ENCODE data around the gene PPRC1. TPM values are rescaled to one million over a fixed set of nuclear protein-coding genes. Genes with fewer than 3 reads are reported as not detected.

The PPRC1 gene
- total RNA-seq, result 10 to 100 TPM; 19.3 to 42.1 TPM
- polyA plus RNA-seq, result 10 to 100 TPM; 25.0 to 28.0 TPM
- long read RNA-seq, donor 1, partial matches to known transcripts, result 0 of 3 reads
- long read RNA-seq, donor 1, other reads (novel, unspliced or antisense), result 0 of 3 reads
- long read RNA-seq, donor 2, partial matches to known transcripts, result 0 of 1 reads
- long read RNA-seq, donor 2, other reads (novel, unspliced or antisense), result 0 of 1 reads
- long read RNA-seq, donor 3, partial matches to known transcripts, result 0 of 1 reads
- long read RNA-seq, donor 3, other reads (novel, unspliced or antisense), result 0 of 1 reads
- long read RNA-seq, donor 4, result 0 reads
- long read RNA-seq, donor 5, full-length matches to known transcripts, result 1 of 9 reads
- long read RNA-seq, donor 5, partial matches to known transcripts, result 8 of 9 reads
- long read RNA-seq, donor 5, other reads (novel, unspliced or antisense), result 0 of 9 reads

DNA sequence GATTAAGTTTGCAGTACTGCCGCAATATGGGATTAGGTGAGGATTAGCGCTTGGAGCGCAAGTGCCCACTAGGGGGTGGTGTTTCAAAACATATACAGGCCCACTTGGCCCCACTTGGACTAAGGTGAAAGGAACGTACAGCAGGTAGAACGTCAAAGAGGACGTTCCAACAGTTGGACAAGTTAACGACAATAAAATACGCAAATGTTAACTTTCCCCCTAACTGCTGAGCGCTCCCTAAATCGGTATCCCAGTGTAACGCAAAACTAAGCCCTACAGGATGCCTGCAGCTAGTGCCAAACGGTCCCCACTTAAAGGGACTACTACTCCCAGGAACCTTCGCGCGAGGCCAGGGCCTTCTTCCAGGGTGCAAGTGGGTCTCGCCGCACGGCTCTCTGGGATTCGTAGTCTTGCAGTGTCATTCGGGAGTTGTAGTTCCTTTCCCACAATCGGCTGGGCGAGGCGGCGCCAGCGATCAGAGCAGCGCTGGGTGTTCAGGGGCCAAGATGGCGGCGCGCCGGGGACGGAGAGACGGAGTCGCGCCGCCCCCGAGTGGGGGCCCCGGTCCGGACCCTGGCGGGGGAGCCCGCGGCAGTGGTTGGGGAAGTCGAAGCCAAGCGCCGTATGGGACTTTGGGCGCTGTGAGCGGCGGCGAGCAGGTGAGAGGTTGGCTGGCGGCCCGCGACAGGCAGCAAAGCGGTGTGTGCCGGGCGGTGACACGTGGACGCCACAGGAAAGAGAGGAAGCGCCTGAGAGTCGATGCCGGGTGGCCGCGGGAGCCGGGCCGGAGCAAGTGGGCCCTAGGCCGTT is at the start of gene PPRC1:
TSS of gene PPRC1 (plus strand) at position 478 of the 810 bp plus-strand sequence. CDS start at position 507, 29 bp downstream.
- Histone ChIP-seq H3K4me3 (peak within 1 kb of the TSS; percentile 95), H3K36me3 (ENCODE audit: control insufficient read depth in 4 of 4, insufficient read depth in 4 of 4, low read length in 4 of 4) (peaks cover 0 to 4% (median under 1%) of the 10 kb centered on the region in 4 donors), H3K27ac (ENCODE audit: low read depth in 1 of 2, low read length in 1 of 2) (peak within 1 kb of the TSS; percentile 93 to 95), H3K9ac (ENCODE audit: insufficient read depth in 1 of 2, low read length in 2 of 2) (peak within 1 kb of the TSS in 1 of 2 donors; percentile 80), H3K27me3 (ENCODE audit: control insufficient read depth in 3 of 3, insufficient read depth in 3 of 3, low read length in 2 of 3) (no peaks in the 10 kb centered on the region), H3K4me1 (ENCODE audit: control insufficient read depth in 5 of 5, insufficient read depth in 5 of 5, low read length in 5 of 5) (peaks cover 8 to 25% (median 13%) of the 10 kb centered on the region in 5 donors), H3K9me3 (ENCODE audit: control insufficient read depth in 4 of 4, insufficient read depth in 3 of 4, low read length in 3 of 4) (no peaks in the 10 kb centered on the region)
- WGBS, 2 donors, result 0 to 1% methylated on average over 64 of the region's 64 CpGs
- TF ChIP-seq CTCF (IDR thresholded peaks at IDR 0.05; ENCODE audit: control extremely low read depth, extremely low read depth), result peak; percentile 87
- peak; percentile 99 to 100 (median 100) for DNase-seq
- ATAC-seq (ENCODE audit: insufficient read depth, low FRiP score), result peak; percentile 89

DNA sequence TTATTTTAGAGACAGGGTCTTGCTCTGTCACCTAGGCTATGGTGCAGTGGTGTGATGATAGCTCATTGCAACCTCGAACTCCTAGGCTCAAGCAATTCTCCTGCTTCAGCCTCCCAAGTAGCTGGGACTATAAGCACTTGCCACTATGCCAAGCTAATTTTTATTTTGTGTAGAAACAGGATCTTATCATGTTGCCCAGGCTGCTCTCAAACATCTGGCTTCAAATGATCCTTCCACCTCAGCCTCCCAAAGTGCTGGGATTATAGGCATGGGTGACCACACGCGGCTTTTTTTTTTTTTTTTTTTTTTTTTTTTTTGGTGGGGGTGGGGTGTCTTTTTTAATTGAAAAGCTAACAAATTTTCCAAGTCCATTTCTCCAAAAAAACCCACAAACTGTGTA is 49.3 kb upstream of the PPRC1 start:
- Histone ChIP-seq H3K27ac (ENCODE audit: low read depth in 1 of 2, low read length in 1 of 2) (no peak overlapping the region), H3K27me3 (ENCODE audit: control insufficient read depth in 3 of 3, insufficient read depth in 3 of 3, low read length in 2 of 3) (no peaks in the 10 kb centered on the region), H3K9ac (ENCODE audit: insufficient read depth in 1 of 2, low read length in 2 of 2) (no peak overlapping the region), H3K36me3 (ENCODE audit: control insufficient read depth in 4 of 4, insufficient read depth in 4 of 4, low read length in 4 of 4) (peaks cover 0 to 3% (median 1%) of the 10 kb centered on the region in 4 donors), H3K9me3 (ENCODE audit: control insufficient read depth in 4 of 4, insufficient read depth in 3 of 4, low read length in 3 of 4) (no peaks in the 10 kb centered on the region), H3K4me3 (no peak overlapping the region), H3K4me1 (ENCODE audit: control insufficient read depth in 5 of 5, insufficient read depth in 5 of 5, low read length in 5 of 5) (no peaks in the 10 kb centered on the region)
- ATAC-seq (ENCODE audit: insufficient read depth, low FRiP score) (no peak), DNase-seq (no peak)
- 96 to 97% methylated on average over 3 of the region's 3 CpGs for WGBS, 2 donors
- no peak for TF ChIP-seq CTCF (IDR thresholded peaks at IDR 0.05; ENCODE audit: control extremely low read depth, extremely low read depth)

GRCh38 chr10:102085336-102085735 is 47.5 kb upstream of the PPRC1 start:
- no peak overlapping the region for H3K9ac ChIP-seq (ENCODE audit: insufficient read depth in 1 of 2, low read length in 2 of 2)
- TF ChIP-seq CTCF (IDR thresholded peaks at IDR 0.05; ENCODE audit: control extremely low read depth, extremely low read depth), result no peak
- no peaks in the 10 kb centered on the region for H3K27me3 ChIP-seq (ENCODE audit: control insufficient read depth in 3 of 3, insufficient read depth in 3 of 3, low read length in 2 of 3)
- no peak overlapping the region for H3K27ac ChIP-seq (ENCODE audit: low read depth in 1 of 2, low read length in 1 of 2)
- no peaks in the 10 kb centered on the region for H3K9me3 ChIP-seq (ENCODE audit: control insufficient read depth in 4 of 4, insufficient read depth in 3 of 4, low read length in 3 of 4)
- DNase-seq (no peak), ATAC-seq (ENCODE audit: insufficient read depth, low FRiP score) (no peak)
- WGBS, 2 donors, result 62 to 84% methylated on average over 3 of the region's 3 CpGs
- H3K36me3 ChIP-seq (ENCODE audit: control insufficient read depth in 4 of 4, insufficient read depth in 4 of 4, low read length in 4 of 4), result peaks cover 0 to 3% (median 1%) of the 10 kb centered on the region in 4 donors
- no peak overlapping the region for H3K4me3 ChIP-seq
- no peaks in the 10 kb centered on the region for H3K4me1 ChIP-seq (ENCODE audit: control insufficient read depth in 5 of 5, insufficient read depth in 5 of 5, low read length in 5 of 5)
